Measurements from ENCODE around the gene C19orf25.
A peak's percentile ranks its signal among the peaks of the same experiment; 100 is the strongest.

Gene C19orf25

GRCh38 chr19:1460033-1460995 lies 18.7 kb downstream of the C19orf25 start:
- no peak for DNase-seq

- no peak for DNase-seq
Measured at GRCh38 chr19:1459479-1459878, 19.5 kb downstream of the C19orf25 start.

- no peak for DNase-seq
Measured at GRCh38 chr19:1457892-1458291, 21.1 kb downstream of the C19orf25 start.

- no peak for DNase-seq
Measured at GRCh38 chr19:1457031-1457739, 21.8 kb downstream of the C19orf25 start.

GRCh38 chr19:1456121-1456900 lies 22.7 kb downstream of the C19orf25 start:
- no peak for DNase-seq

GRCh38 chr19:1455336-1456120 lies 23.5 kb downstream of the C19orf25 start:
- DNase-seq, result peak; percentile 56 to 66

GRCh38 chr19:1455002-1455335 lies 24.0 kb downstream of the C19orf25 start:
- DNase-seq, result no peak

GRCh38 chr19:1453525-1454364 lies 25.3 kb downstream of the C19orf25 start:
- DNase-seq, result no peak

- DNase-seq, result no peak
Measured at GRCh38 chr19:1452802-1453524, 26.1 kb downstream of the C19orf25 start.

GRCh38 chr19:1451916-1452801 lies 26.9 kb downstream of the C19orf25 start:
- no peak for DNase-seq

GRCh38 chr19:1450735-1451731 lies 28.0 kb downstream of the C19orf25 start:
- no peak for DNase-seq

GRCh38 chr19:1449467-1450442 lies 29.3 kb downstream of the C19orf25 start, which contains the start of gene APC2:
Gene APC2 (plus strand): TSS chr19:1450121. CDS start chr19:1453002, 2,881 bp downstream.
- peak; percentile 50 to 66 for DNase-seq

- no peak for DNase-seq
Measured at GRCh38 chr19:1447944-1448343, 31.1 kb downstream of the C19orf25 start.

GRCh38 chr19:1447504-1447903 lies 31.5 kb downstream of the C19orf25 start:
- DNase-seq, result no peak

GRCh38 chr19:1446713-1447481 lies 32.1 kb downstream of the C19orf25 start:
- DNase-seq, result no peak

All from SHP77 (cell line).